Activated T-helper 1 cell treated with anti-CD3 and anti-CD28 coated beads, Interleukin-12 subunit alpha, Interleukin-12 subunit beta, Interleukin-2, Interleukin-4 antibody, amounts not matched to agents 30 ng/mL and 10 ng/mL and 1 ng/mL, durations not matched to agents 14 hours and 24 hours and 36 hours (primary cell): ENCODE results near the gene GORAB. TPM values are rescaled to one million over a fixed set of nuclear protein-coding genes. Genes with fewer than 3 reads are reported as not detected.

Experiments
- DNase-seq: peaks from one replicate; pipeline ENCODE4 v3.0.0; 2021; ENCODE audit warnings: low spot score
- H3K27ac Mint-ChIP-seq: one replicate; pipeline ENCODE4 v1.8.0; 2021; ENCODE audit warnings: mild to moderate bottlenecking, mixed read lengths
- H3K27me3 Mint-ChIP-seq: one replicate; pipeline ENCODE4 v1.8.0; 2022; ENCODE audit warnings: mild to moderate bottlenecking, moderate library complexity, mixed read lengths; ENCODE audit not compliant: insufficient read depth
- H3K36me3 Mint-ChIP-seq: one replicate; pipeline ENCODE4 v1.8.0; 2021; ENCODE audit warnings: low read depth, mixed read lengths
- H3K4me1 Mint-ChIP-seq: one replicate; pipeline ENCODE4 v1.8.0; 2021; ENCODE audit warnings: low read depth, mixed read lengths
- H3K4me3 Mint-ChIP-seq: one replicate; pipeline ENCODE4 v1.8.0; 2021; ENCODE audit warnings: mild to moderate bottlenecking, moderate library complexity, mixed read lengths
- H3K9me3 Mint-ChIP-seq: one replicate; pipeline ENCODE4 v1.8.0; 2021; ENCODE audit warnings: mixed read lengths
- intact Hi-C: fragments of 100-400 bp; cut with micrococcal nuclease; formaldehyde crosslinking; loops from one replicate; pipeline ENCODE4 v1.15.1; 2024
- total RNA-seq: library from RNA; stranded (reverse); gene quantifications from 2 replicates; pipeline ENCODE4 v1.2.3, GENCODE V29; 2022

GORAB gene
- total RNA-seq, 1 donor from 2014 or later = 12.2 TPM

DNA sequence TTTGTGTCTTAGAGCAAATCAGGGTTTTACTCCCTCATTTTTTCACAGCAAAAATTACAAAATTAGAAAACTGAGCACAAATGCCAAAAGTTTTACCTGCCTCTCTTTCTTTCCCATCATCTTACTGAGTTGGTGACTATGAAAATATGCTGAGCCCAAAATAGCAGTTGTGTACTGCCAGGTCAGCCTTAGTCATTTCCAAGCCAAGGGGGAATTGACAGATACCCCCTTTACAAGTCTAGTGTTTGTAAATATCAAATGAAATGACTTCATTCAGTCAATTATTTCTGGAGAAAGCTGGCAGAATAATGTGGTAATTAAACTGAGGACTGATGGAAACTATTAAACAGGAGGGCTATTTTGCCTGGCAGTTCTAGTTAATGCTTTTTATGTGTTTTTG is 11.4 kb upstream of the GORAB start:
- Mint-ChIP-seq H3K4me1 (no peaks in the 10 kb centered on the region), H3K4me3 (no peak overlapping the region), H3K27me3 (peaks cover 15% of the 10 kb centered on the region), H3K36me3 (no peaks in the 10 kb centered on the region), H3K9me3 (no peaks in the 10 kb centered on the region), H3K27ac (no peak overlapping the region)
- DNase-seq = no peak
- intact Hi-C loops = no loop called here

DNA sequence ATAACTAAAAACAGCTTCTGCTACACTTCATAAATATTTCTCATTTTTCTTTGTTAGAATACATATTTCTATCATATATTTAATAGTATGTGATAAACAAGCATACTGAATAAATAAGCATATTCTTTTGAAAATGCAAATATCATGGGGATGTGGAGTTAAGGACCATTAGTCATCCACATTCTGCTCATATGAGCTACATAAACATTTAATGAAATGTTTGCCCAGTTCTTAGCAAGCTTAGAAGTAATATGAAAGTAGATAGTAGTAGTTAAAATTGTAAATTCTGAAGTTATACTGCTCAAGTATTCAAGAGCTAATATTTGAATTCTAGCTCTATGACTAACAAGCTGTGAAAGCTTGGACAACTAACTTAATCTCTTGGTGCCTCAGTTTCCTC is 10.1 kb upstream of the GORAB start:
- H3K4me3 Mint-ChIP-seq = no peak overlapping the region
- no peaks in the 10 kb centered on the region for H3K4me1 Mint-ChIP-seq
- no peak overlapping the region for H3K27ac Mint-ChIP-seq
- DNase-seq = no peak
- H3K36me3 Mint-ChIP-seq = no peaks in the 10 kb centered on the region
- H3K9me3 Mint-ChIP-seq = no peaks in the 10 kb centered on the region
- intact Hi-C loops = no loop called here
- H3K27me3 Mint-ChIP-seq = peaks cover 22% of the 10 kb centered on the region

DNA sequence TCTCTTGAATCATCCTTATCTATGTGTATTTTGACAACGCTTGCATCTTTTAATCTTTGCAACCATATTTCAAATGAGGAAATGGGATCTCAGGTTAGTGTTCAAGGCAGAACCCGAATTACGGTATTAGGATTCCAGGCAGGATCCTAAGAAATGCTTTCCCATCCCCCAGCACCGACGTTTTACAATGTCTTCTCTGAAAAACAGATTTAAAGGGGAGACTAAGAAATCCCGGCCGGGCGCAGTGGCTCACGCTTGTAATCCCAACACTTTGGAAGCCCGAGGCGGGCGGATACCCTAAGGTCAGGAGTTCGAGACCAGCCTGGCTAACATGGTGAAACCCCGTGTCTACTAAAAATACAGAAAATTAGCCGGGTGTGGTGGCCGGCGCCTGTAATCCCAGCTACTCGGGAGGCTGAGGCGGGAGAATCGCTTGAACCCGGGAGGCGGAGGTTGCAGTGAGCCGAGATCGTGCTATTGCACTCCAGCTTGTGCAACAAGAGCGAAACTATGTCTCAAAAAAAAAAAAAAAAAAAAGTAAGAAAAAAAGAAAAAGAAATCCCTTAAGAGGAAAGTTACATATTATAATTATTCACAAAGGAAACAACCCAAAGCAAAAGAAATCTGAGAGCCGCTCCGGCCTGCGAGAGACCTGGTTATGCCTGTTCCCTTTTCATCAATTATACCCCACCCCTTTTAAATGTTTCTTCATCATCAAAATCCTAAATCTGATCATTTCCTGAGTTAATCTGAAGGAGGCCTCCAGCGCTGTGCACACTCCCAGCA is 801 bp upstream of the GORAB start:
- intact Hi-C loops = loop anchor here (5.0 to 10.0 kb wide), 4 partner anchors 606 to 1429 kb away; partner anchors contain the start of genes FMO4 and VAMP4
- Mint-ChIP-seq H3K9me3 (no peaks in the 10 kb centered on the region), H3K4me3 (no peak overlapping the region), H3K27ac (no peak overlapping the region), H3K4me1 (peaks cover 7% of the 10 kb centered on the region), H3K27me3 (peaks cover 4% of the 10 kb centered on the region), H3K36me3 (peaks cover 5% of the 10 kb centered on the region)
- DNase-seq = no peak

DNA sequence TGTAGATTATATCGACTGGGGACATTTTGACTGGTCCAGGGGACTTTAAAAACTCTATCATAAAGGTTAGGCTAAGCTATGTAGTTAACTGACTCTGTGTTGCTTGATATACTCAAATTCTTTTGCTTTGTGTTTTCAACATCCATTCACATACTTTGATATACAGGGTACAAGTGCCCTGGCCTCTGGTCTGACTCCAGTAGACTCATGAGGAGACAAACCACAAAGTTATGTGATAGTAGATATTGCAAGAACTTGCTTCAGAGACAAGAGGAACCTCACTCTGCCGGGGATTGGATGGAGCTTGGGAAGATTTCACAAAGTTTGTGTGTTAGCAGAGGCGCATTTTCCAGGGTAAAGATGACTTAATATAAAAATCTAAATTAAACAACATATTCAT is 1.3 kb downstream of the GORAB start:
- Mint-ChIP-seq H3K9me3 (no peaks in the 10 kb centered on the region), H3K4me1 (peaks cover 11% of the 10 kb centered on the region), H3K27me3 (peaks cover 2% of the 10 kb centered on the region), H3K27ac (no peak overlapping the region), H3K4me3 (no peak overlapping the region), H3K36me3 (peaks cover 8% of the 10 kb centered on the region)
- DNase-seq = no peak
- intact Hi-C loops = loop anchor here (2.0 to 10.0 kb wide), 6 partner anchors 608 to 1431 kb away; partner anchors contain the start of genes FMO4, METTL18, PRRC2C and VAMP4

DNA sequence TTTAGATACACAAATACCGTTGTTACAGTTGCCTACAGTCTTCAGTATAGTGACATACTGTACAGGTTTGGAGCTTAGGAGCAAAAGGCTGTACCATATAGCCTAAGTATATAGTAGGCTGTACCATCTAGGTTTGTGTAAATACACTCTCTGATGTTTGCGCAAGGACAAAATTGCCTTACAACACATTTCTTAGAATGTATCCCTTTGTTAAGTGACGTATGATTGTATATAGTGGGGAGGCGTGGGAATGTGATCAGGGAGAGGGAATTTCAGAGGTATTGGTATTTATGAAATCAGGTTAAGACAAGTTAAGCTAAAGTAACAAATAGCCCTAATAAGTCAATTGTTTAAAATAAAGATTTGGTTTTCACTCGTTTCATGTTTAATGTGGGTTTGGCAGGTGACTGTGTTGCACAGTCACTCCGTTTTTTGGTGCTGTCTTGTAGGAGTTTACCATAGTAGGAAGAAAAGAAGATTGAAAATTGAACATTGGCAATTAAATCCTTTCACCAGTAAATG is 2.7 kb downstream of the GORAB start:
- Mint-ChIP-seq H3K27me3 (peaks cover 2% of the 10 kb centered on the region), H3K27ac (no peak overlapping the region), H3K36me3 (peaks cover 17% of the 10 kb centered on the region), H3K4me3 (no peak overlapping the region), H3K9me3 (no peaks in the 10 kb centered on the region), H3K4me1 (peaks cover 11% of the 10 kb centered on the region)
- DNase-seq = no peak
- intact Hi-C loops = loop anchor here (5.0 to 10.0 kb wide), 4 partner anchors 610 to 1432 kb away; partner anchors contain the start of genes FMO4 and VAMP4

DNA sequence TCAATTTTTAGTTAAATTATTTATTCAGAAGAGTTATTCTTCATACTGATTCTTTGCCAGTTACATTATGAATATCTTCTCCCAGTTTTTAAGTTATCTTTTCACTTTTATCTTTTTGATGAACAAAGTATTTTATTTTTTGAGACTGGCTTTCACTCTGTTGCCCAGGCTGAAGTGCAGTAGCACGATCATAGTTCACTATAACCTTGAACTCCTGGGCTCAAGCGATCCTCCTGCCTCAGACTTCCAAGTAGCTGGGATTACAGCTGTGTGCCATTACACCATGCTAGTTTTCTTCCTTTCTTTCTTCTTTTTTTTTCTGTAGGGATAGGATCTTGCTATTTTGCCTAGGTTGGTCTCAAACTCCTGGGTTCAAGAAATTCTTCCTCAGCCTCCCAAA is 3.5 kb downstream of the GORAB start:
- Mint-ChIP-seq H3K36me3 (peaks cover 22% of the 10 kb centered on the region), H3K4me1 (peaks cover 11% of the 10 kb centered on the region), H3K27ac (no peak overlapping the region), H3K4me3 (no peak overlapping the region), H3K27me3 (no peaks in the 10 kb centered on the region), H3K9me3 (no peaks in the 10 kb centered on the region)
- intact Hi-C loops = loop anchor here (10.0 kb wide), 2 partner anchors 611 to 779 kb away; partner anchors contain the start of gene FMO4
- DNase-seq = no peak

DNA sequence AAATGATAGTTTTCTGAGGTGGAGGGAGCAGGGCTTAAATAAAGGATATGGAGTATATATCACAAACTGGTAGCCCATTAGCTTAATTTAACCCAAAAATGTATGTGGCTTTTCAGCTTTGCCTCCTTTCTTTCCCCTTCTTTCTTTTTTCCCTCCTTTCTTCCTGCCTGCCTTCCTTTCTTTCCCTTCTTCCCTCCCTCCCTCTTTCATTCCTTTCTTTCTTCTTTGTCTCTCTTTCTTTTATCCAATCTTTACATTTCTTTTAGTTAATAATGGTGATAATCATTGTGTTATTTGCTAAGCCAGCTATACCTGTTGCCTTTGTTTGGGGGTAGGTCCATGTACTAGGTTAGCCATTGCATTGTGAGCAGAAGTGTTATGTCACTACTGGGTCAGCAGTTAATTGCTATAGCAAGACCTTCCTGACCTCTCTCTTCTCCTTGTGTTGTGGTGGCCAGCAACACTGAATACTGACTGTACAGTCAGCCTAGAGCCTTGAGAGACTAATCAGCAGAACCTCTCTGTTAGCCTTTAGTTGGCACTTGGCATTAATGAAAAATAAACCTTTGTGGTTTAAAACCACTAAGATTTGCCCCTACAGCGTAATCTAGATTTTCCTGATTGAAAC is 5.1 kb downstream of the GORAB start:
- Mint-ChIP-seq H3K36me3 (peaks cover 34% of the 10 kb centered on the region), H3K4me3 (no peak overlapping the region), H3K4me1 (peaks cover 11% of the 10 kb centered on the region), H3K27me3 (no peaks in the 10 kb centered on the region), H3K27ac (no peak overlapping the region), H3K9me3 (no peaks in the 10 kb centered on the region)
- no peak for DNase-seq
- intact Hi-C loops = loop anchor here (10.0 kb wide), 2 partner anchors 612 to 778 kb away; partner anchors contain the start of gene FMO4

DNA sequence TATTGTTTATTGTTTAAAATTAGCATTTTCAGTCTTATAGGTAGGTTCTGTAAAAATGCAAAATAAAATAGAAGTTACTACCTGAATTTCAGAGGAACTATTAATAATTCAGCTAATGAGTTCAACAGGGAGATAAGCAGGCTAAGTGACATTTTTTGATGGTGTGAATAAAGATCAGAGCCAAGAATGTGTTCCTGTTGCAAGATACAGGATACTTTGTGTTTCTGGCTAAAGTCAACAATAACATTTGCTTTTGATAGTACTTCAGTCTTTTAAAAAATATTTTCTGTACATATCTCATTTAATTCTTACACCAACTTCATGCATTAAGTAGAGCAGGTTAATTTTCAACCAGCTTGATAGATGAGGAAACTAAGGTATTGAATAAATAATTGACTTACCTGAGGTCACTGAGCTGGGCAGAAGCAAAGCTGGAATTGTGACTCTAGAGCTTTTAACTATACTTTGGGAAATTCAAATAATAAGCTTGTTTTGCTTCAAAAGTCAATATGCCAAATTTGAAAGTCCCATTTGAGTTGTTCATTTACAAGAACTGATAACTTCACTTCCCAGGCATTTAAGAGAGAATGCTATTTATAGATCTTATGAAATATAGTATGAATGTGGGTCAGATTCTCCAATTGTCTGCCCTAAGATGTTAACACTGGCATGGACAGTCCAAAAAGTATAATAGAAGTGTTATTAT is 6.0 kb downstream of the GORAB start:
- intact Hi-C loops = loop anchor here (10.0 kb wide), 2 partner anchors 613 to 777 kb away; partner anchors contain the start of gene FMO4
- Mint-ChIP-seq H3K9me3 (no peaks in the 10 kb centered on the region), H3K4me1 (peaks cover 11% of the 10 kb centered on the region), H3K27ac (no peak overlapping the region), H3K36me3 (peaks cover 38% of the 10 kb centered on the region), H3K27me3 (no peaks in the 10 kb centered on the region), H3K4me3 (no peak overlapping the region)
- no peak for DNase-seq

DNA sequence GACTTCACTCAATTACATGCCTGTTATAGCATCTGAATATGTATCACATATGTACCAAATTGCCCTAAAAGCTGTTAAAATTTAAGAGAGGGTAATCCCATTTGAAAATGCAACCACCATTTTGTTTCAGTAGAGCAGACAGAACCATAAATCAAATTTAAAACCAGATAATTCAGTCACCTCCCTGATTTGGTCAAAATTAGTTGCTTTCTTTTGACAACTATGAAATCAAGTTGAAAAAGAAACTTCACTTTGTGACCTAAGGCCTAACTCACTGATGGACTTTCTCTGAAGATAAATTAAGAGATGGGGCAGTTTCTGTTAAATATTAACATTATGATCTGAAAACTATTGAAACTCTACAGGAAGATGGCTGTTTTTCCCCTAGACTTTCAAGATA is 6.7 kb downstream of the GORAB start:
- H3K4me1 Mint-ChIP-seq = peaks cover 11% of the 10 kb centered on the region
- no peak overlapping the region for H3K27ac Mint-ChIP-seq
- intact Hi-C loops = loop anchor here (10.0 kb wide), 2 partner anchors 614 to 776 kb away; partner anchors contain the start of gene FMO4
- H3K4me3 Mint-ChIP-seq = no peak overlapping the region
- H3K9me3 Mint-ChIP-seq = no peaks in the 10 kb centered on the region
- H3K36me3 Mint-ChIP-seq = peaks cover 44% of the 10 kb centered on the region
- DNase-seq = no peak
- H3K27me3 Mint-ChIP-seq = no peaks in the 10 kb centered on the region

DNA sequence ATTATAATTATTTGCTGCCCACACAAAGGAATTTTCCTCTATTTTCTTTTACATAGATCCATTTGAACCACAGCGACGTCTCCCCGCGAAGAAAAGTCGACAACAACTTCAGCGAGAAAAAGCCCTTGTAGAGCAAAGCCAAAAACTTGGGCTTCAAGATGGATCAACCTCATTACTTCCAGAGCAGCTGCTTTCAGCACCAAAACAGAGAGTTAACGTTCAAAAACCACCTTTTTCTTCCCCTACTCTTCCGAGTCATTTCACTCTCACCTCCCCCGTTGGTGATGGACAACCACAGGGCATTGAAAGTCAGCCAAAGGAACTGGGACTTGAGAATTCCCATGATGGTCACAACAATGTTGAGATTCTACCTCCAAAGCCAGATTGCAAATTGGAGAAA is 7.2 kb downstream of the GORAB start:
- Mint-ChIP-seq H3K27ac (no peak overlapping the region), H3K9me3 (no peaks in the 10 kb centered on the region), H3K36me3 (peaks cover 48% of the 10 kb centered on the region), H3K4me1 (peaks cover 11% of the 10 kb centered on the region), H3K4me3 (no peak overlapping the region), H3K27me3 (no peaks in the 10 kb centered on the region)
- intact Hi-C loops = loop anchor here (10.0 kb wide), 2 partner anchors 614 to 776 kb away; partner anchors contain the start of gene FMO4
- no peak for DNase-seq

DNA sequence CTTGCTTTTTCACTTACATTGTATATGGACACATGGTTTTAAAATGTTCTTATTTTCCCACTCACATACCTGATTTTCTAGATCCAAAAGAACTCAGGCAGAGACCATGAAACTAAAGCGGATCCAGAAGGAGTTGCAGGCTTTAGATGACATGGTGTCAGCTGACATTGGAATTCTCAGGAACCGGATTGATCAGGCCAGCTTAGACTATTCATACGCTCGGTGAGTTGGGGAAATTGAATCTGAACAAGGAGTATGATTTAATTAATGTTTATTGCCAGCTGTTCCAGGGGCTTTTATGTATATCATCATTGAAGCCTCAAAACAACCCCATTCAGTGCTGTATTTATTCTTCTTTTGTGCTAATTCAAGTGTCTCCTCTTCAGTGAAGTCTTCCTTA is 12.7 kb downstream of the GORAB start:
- peaks cover 65% of the 10 kb centered on the region for H3K36me3 Mint-ChIP-seq
- no peaks in the 10 kb centered on the region for H3K4me1 Mint-ChIP-seq
- no peak overlapping the region for H3K27ac Mint-ChIP-seq
- H3K4me3 Mint-ChIP-seq = no peak overlapping the region
- intact Hi-C loops = no loop called here
- DNase-seq = no peak
- no peaks in the 10 kb centered on the region for H3K27me3 Mint-ChIP-seq
- H3K9me3 Mint-ChIP-seq = peaks cover 6% of the 10 kb centered on the region

DNA sequence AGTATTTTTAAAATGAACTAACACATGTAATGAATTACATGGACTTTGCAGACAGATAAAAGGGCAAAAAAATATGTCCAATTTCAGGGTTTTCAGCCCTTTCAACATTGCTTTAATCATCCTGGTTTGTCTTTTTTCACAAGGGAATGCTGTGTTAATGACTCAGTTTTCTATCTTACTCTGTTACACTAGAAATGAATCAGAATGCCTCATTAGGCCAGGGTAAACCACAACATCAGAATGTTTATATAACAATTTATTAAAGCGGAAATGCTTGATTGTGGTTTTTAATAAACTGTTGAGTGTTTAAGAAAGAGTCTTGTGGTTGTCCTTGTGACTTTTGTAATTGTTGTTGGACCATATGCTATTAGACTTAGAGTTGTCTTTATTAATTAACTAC is 13.5 kb downstream of the GORAB start:
- Mint-ChIP-seq H3K27me3 (no peaks in the 10 kb centered on the region), H3K9me3 (peaks cover 6% of the 10 kb centered on the region), H3K36me3 (peaks cover 64% of the 10 kb centered on the region), H3K27ac (no peak overlapping the region), H3K4me1 (no peaks in the 10 kb centered on the region), H3K4me3 (no peak overlapping the region)
- intact Hi-C loops = no loop called here
- DNase-seq = no peak
